HG02943 (cell line): Measurements from ENCODE around the gene CPA1.

ENCODE experiments used
- ATAC-seq: cut with Tn5 transposase; IDR thresholded peaks from one replicate; pipeline ENCODE4 v1.9.1; 2021; ENCODE audit warnings: mild to moderate bottlenecking, low read depth, moderate library complexity; ENCODE audit not compliant: unreplicated experiment

Gene CPA1

DNA sequence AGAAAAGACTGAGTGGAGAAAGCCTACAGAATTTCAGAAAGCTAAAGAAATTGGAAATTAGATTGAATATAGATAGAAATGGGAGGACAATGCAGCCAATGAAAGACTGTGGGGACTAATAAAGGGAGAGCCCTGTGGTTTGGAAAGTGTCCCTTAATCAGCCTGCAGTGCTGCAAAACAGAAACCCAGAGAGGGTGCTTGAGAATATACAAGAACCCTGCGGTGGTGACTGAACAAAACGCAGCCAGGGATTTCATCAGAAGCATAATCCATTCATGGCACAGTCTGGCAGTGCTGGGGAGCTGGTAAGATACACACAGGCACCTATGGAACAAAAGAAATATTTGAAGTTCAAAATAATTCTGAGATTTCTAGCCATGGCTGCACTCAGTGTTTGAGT is 41.4 kb downstream of the CPA1 start:
- no peak for ATAC-seq

DNA sequence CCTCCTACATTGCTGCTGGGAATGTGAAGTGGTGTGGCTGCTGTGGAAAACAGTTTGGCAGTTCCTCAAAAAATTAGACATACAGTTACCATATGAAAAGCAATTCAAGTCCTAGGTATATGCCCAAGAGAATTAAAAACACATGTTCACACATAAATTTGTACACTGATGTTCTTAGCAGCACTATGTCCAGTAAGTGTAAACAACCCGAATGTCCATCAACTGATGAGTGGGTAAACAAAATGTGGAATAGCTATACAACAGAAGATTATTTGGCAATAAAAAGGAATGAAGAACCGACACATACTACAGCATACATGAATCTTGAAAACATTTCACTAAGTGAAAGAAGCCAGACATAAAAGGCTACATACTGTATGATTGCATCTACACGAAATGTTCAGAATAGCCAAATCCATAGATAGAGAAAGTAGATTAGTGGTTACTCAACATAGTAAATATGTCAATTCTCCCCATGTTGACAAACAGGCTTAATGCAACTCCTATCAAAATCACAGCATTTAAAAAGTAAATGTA is 43.3 kb downstream of the CPA1 start:
- ATAC-seq, result no peak

DNA sequence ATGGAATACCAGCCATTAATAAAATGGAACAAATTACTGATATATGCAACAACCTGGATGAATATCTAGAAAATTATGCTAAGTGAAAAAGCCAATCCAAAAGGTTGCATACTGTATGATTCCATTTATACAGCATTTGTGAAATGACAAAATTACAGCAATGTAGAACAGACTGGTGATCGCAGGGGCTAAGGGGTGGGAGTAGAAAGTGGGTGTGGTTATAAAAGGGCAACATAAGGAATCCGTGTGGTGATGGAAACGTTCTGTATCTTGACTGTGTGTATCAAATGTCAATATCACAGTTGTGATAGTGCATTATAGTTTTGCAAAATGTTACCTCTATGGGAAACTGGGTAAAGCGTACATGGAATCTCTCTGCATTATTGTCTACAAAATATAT is 45.5 kb downstream of the CPA1 start:
- no peak for ATAC-seq

GRCh38 chr7:130426564-130426963 is 46.3 kb downstream of the CPA1 start:
- no peak for ATAC-seq

- ATAC-seq, result no peak
Measured at GRCh38 chr7:130429019-130429418, 48.7 kb downstream of the CPA1 start.

- ATAC-seq, result no peak
Measured at GRCh38 chr7:130430115-130430514, 49.8 kb downstream of the CPA1 start.

DNA sequence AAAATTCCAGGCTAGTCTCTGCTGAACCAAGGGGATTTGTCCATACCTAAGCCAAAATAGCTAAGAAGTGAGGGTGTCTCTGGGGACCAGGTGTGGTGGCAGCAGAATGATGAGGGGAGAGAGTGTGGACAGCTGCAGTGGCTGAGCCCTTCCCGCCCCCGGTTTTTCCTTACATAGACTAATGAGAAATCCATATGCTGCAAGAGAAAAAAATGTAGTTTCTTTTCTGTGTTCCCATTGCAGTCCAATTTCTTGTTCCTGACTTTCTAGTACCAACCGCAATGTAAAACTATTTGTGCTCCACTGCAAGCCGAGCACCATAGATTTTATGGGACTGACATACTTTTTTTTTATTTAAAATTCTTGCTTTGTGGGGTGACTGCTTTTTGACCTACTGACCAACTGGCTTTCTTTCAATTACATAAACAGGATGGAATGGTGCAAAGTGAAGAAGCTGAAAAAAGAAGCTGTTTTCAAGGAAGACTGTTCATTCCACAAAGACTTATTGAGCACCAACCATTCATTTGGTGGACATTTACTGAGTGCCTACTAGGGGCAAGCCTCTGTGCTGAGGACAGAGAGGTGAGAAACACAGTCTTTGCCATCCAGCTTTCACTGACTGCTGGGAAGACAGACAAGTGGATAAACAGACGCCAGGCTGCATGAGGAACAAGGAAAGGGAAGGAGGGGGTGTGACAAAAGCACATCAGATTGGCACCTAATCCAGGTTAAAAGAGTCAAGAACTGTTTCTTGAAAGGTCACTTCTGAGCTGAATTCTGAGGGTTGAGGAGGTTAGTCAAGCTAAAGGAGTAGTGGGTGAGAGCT is 50.8 kb downstream of the CPA1 start:
- ATAC-seq, result no peak

DNA sequence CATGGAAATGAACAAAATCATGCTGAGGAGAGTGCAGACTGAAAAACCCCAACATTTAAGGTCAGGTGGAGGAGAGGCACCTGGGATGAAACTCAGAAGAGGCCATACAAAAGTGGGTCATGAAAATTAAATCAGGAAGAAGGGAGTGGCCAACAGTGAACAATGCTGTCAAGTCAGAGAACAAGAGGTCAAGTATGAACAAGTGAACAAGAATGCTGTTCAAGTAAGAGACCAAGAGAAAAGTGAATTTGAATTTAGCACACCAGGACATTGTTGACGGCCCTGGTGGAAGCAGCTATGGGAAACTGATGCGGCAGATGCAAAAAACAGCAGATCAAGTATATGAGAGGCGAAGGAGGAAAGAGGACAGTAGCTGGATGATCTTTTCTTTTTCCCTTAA is 52.6 kb downstream of the CPA1 start:
- no peak for ATAC-seq

DNA sequence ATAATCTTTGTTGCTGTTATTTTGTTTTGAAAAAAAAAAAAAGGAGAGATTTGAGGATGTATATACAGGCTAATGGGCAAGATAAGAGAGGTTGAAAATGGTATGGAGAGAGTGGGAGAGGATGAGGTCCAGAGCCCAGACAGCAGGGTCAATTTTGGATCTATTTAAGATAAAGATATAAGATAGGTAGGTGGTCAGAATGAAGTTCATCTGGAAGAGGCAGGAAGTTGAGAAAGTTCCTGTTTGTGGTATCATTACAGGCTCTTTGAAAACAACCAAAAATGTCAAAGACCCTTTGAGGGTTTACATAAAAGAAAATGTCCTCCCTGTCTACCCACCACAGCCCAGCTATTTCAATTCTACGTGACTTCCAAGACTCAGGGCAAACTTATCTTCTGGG is 53.0 kb downstream of the CPA1 start:
- no peak for ATAC-seq

- ATAC-seq, result no peak
Measured at GRCh38 chr7:130435311-130435854, 55.1 kb downstream of the CPA1 start.

- ATAC-seq, result no peak
Measured at GRCh38 chr7:130436253-130436652, 56.0 kb downstream of the CPA1 start.
